Measurements from ENCODE around the gene PAX9.

PAX9 gene

GRCh38 chr14:36719823-36720222, 58.2 kb downstream of the PAX9 start:
- DNase-seq (ENCODE audit: low read depth, low spot score), result no peak
- POLR2A ChIA-PET, result no interaction called here
- CTCF ChIA-PET, result no interaction called here
- no peak overlapping the region for H3K4me3 ChIP-seq (ENCODE audit: low read depth, low read length)
- no peak for TF ChIP-seq CTCF (IDR thresholded peaks at IDR 0.05; ENCODE audit: insufficient read depth, low read length, missing control alignments)

GRCh38 chr14:36720657-36721056, 59.0 kb downstream of the PAX9 start:
- H3K4me3 ChIP-seq (ENCODE audit: low read depth, low read length), result no peak overlapping the region
- TF ChIP-seq CTCF (IDR thresholded peaks at IDR 0.05; ENCODE audit: insufficient read depth, low read length, missing control alignments), result no peak
- no peak for DNase-seq (ENCODE audit: low read depth, low spot score)
- CTCF ChIA-PET, result no interaction called here
- POLR2A ChIA-PET, result no interaction called here

- no peak for DNase-seq (ENCODE audit: low read depth, low spot score)
- ChIA-PET POLR2A (no interaction called here), CTCF (no interaction called here)
- H3K4me3 ChIP-seq (ENCODE audit: low read depth, low read length), result no peak overlapping the region
- no peak for TF ChIP-seq CTCF (IDR thresholded peaks at IDR 0.05; ENCODE audit: insufficient read depth, low read length, missing control alignments)
These were observed 60.2 kb downstream of the PAX9 start for GRCh38 chr14:36721877-36722276.

GRCh38 chr14:36723530-36723929, 61.9 kb downstream of the PAX9 start:
- no peak overlapping the region for H3K4me3 ChIP-seq (ENCODE audit: low read depth, low read length)
- DNase-seq (ENCODE audit: low read depth, low spot score), result no peak
- CTCF ChIA-PET, result interaction anchor here (0.9 to 1.6 kb wide), 2 partner anchors 24 to 218 kb away, joined by 3 to 4 read pairs; no protein-coding TSS in a partner anchor
- no peak for TF ChIP-seq CTCF (IDR thresholded peaks at IDR 0.05; ENCODE audit: insufficient read depth, low read length, missing control alignments)
- POLR2A ChIA-PET, result no interaction called here

- ChIA-PET CTCF (interaction anchor here (0.9 to 1.6 kb wide), 2 partner anchors 24 to 218 kb away, joined by 3 to 4 read pairs; no protein-coding TSS in a partner anchor), POLR2A (no interaction called here)
- H3K4me3 ChIP-seq (ENCODE audit: low read depth, low read length), result no peak overlapping the region
- TF ChIP-seq CTCF (IDR thresholded peaks at IDR 0.05; ENCODE audit: insufficient read depth, low read length, missing control alignments), result no peak
- DNase-seq (ENCODE audit: low read depth, low spot score), result no peak
These were observed 62.5 kb downstream of the PAX9 start for GRCh38 chr14:36724162-36724561.

- ChIA-PET CTCF (no interaction called here), POLR2A (no interaction called here)
- no peak for TF ChIP-seq CTCF (IDR thresholded peaks at IDR 0.05; ENCODE audit: insufficient read depth, low read length, missing control alignments)
- no peak overlapping the region for H3K4me3 ChIP-seq (ENCODE audit: low read depth, low read length)
- DNase-seq (ENCODE audit: low read depth, low spot score), result no peak
These were observed 64.5 kb downstream of the PAX9 start for GRCh38 chr14:36726128-36726527.
